ENCODE data around the gene HDAC2.
"Not testable (repeated sequence)": the region's sequence is repeated elsewhere in the genome, so short reads cannot be mapped to it uniquely, and the experiment has no call there.

HDAC2 gene

DNA sequence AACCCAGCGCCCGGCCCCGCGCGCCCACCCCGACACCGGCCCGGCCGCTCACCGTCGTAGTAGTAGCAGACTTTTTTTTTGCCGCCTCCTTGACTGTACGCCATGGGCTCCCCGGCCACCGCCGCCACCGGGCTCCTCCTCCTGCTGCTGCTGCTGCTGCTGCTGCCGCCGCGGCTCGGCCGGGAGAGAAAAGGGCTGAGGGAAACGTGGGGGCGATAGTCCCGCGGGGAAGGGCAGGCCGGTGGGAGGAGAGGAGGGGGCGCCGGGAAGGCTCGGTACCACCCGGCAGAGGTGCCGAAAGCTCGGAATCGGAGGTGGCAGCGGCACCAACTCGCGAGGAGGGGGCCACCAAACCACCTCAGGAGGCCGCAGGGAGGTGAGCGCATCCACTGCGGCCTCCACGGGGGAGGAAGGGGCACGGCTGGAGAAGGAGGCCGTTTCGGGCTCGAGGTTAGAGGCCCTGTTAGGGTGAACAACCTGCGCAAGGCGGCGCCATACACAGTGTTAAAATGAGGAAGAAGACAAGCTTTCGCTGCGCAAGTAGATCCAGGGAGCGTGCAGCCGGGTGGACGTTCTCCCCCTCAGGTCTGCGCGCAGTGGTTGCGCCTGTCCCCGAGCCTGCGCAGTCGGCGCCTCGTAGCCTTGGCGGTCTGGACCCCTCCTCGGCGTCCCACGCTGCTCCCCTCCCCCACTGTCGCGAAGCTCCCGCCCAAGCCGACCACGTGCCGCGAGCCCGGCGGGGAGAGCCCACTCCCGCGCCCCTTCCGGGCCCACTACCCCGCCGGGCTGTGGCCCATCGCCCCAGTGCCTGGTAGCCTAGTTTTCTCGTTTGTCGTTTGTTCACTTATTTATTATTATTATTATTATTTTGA lies at the start of gene HDAC2:
Gene HDAC2 (minus strand): TSS at position 344 of the 872 bp plus-strand sequence. CDS start 240 bp downstream, at position 104.
- DNase-seq (ENCODE audit: low read depth in 2 of 2): peak; percentile 78 to 81

- DNase-seq (ENCODE audit: low read depth in 2 of 2): no peak
Observed at GRCh38 chr6:114020196-114020595, 49.2 kb upstream of the HDAC2 start.

DNA sequence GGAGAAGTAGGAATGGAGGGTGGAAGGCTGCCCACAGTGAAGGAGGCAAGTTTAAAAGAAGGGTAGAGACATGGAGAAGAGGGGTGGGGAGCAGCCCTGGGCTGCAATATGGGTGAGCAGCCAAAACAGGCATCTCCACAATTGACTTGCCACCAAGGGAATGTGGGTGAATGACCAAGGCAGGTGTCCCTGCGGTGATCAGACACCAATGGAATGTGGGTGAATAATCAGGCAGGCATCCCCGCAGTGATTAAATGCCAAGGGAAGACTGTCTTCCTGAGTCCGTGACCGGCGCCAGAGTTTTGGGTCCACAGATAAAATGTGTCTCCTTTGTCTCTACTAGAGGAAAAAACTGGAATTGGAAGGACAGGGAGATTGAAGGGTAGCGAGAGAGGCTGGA lies 46.2 kb upstream of the HDAC2 start:
- DNase-seq (ENCODE audit: low read depth in 2 of 2): not testable (repeated sequence)

DNA sequence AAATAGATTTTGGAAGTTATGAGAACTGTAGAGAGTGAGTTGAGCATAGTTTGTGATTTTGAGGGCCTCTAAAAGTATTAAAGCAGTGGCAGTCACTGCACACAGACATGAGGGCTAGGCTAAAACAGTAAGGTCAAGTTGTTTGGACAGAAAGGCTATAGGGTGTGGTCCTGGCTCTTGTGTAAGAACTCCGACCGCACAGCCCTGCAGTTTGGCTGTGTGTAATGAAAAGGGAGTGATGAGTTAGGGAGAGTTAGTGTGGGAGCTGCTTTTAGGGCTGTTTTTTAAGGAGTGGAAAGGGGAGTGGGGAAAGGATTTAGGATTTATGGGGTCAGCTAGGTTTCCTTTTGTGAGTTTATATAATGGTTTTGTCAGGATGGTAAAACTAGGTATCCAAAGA lies 43.2 kb upstream of the HDAC2 start:
- not testable (repeated sequence) for DNase-seq (ENCODE audit: low read depth in 2 of 2)

DNA sequence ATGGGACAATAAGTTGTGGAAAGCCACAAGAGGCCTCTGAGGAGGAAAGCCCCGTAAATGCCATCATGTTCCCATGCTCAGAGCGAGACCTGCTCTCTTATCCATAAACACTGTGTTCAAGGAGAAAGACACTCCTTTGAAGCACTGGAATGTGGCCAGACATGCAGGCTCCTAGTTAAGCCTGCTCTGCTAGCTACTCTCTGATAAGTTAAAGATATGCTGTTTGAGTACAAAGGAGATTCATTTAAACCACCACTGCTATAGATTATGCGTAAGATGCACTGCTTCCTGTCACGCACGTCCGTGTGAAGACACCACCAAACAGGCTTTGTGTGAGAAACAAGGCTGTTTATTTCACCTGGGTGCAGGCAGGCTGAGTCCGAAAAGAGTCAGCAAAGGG lies 40.5 kb upstream of the HDAC2 start:
- DNase-seq (ENCODE audit: low read depth in 2 of 2): not testable (repeated sequence)

DNA sequence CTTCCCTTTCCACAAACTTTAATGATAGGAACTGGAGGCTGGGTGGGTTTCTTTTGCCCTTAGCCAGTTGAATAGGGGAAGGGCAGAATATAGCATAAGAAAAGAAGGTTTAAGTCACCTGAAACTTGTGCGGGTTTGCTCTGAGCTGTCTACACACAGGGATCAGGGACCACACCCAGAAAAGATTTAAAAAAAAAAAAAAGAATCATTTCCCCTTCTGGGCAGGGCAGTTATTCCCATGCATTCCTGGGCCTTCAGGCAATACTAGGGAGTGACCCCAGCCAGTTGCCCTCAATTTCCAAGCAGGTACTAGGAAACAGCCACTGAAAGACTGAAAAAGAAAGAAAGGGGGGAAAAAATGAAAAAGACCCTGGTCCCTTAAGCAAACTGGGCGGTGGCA lies 39.6 kb upstream of the HDAC2 start:
- no peak for DNase-seq (ENCODE audit: low read depth in 2 of 2)

DNA sequence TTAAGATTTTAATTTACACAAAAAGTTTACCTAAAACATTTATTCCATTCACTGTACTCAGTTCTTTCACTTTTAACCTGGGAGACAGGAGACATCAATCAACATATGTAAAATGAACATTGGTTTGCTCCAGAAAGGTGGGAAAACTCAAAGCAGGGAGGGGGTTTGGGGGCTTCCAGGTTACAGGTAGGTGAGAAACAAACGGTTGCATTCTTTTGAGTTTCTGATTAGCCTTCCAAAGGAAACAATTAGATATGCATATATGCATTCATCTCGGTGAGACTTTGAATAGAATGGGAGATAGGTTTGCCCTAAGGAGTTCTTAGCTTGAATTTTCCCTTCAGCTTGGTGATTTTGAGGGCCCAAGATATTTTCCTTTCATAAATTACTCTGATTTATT lies 38.2 kb upstream of the HDAC2 start:
- no peak for DNase-seq (ENCODE audit: low read depth in 2 of 2)

DNA sequence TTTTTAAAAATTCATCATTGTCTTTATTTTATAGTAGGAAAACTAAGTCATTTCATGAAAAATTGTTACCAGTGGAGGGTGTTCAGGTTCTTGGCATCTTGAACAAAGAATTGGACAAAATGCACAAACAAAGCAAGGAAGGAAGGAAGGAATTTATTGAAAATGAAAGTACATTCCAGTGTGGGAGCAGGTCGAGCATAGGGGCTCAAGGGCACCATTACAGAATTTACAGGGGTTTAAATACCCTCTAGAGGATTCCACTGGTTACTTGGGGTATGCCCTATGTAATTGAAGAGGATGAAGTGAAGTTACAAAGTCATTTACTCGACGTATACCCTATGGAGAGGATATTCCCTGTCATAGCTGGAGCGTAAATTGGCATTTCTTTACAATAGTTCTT lies 37.4 kb upstream of the HDAC2 start:
- DNase-seq (ENCODE audit: low read depth in 2 of 2): no peak

GRCh38 chr6:114007516-114007915 lies 36.6 kb upstream of the HDAC2 start:
- DNase-seq (ENCODE audit: low read depth in 2 of 2): peak in 1 of 2 donors; percentile 0

GRCh38 chr6:114001354-114001753 lies 30.4 kb upstream of the HDAC2 start:
- no peak for DNase-seq (ENCODE audit: low read depth in 2 of 2)

DNA sequence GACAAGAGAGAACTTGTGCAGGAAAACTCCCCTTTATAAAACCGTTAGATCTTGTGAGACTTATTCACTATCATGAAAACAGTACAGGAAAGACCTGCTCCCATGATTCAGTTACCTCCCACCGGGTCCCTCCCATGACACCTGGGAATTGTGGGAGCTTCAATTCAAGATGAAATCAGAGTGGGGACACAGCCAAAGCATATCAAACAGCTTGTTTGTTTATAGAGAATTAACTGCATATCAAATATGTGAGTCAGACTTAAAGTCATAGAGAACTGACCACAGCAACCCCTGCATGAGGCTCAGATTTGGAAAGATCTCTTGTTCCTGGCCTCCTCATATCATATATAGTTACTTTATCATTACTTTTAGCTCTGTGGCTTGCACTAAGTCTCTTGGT lies 29.1 kb upstream of the HDAC2 start:
- no peak for DNase-seq (ENCODE audit: low read depth in 2 of 2)

GRCh38 chr6:113999284-113999683 lies 28.3 kb upstream of the HDAC2 start:
- no peak for DNase-seq (ENCODE audit: low read depth in 2 of 2)

- DNase-seq (ENCODE audit: low read depth in 2 of 2): no peak
Observed at GRCh38 chr6:113998811-113999210, 27.9 kb upstream of the HDAC2 start.

DNA sequence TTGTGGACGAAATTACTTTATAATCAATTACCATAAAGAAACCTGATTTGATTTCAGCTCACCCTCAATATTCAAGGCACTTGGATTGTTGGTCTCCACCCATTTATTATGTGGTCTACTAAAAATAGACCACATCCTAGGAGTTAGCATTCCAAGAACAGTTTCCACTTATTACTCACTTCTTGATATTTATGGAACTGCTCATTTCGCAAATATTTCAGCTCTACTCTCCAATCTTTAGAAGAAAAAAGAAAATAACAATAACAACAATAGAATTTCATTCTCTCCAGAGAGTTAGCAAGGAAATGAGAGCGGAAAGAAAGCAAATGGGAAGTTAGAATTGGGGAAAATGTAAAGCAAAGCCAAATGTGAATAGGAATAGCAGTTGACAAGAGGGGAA lies 26.2 kb upstream of the HDAC2 start:
- DNase-seq (ENCODE audit: low read depth in 2 of 2): no peak

DNA sequence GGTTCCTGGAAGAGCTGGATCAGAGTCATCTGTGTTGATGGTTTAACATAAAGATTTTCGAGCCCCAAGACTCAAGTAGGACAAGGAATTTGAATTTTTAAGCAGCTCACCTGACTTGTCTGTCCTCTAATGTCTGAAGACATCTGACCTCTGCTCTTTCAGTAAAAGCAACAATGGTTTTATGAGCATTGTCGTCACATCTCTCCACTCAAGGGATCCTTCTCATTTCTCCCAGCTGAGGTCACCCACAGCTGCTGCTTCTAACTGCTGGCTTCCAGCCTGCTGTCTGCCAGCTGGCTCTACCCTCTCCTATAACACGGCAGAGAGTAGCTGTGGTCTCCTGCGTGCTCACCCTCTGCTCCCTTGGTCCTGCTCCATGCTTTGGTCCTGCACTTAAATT lies 24.7 kb upstream of the HDAC2 start:
- DNase-seq (ENCODE audit: low read depth in 2 of 2): no peak

- DNase-seq (ENCODE audit: low read depth in 2 of 2): no peak
Observed at GRCh38 chr6:113994934-113995342, 24.0 kb upstream of the HDAC2 start.

DNA sequence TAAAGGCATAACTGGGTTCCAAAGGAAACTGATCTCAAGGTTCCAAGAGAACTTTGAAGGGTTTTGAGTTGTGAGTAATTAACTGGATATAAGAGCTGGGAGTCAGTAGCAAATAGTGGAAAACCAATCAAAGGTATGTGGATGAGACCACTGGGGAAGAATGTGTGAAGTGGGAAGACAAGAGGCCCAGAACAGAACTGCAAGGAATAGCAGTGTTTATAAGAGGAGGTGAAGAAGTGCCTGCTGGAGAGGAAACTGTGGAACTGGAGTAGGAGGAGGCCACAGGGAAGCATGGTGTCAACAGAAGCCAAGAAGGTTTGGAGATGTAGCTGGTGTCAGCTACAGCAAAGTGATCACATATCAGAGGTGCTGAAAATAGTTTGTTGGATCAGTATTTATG lies 18.7 kb upstream of the HDAC2 start:
- DNase-seq (ENCODE audit: low read depth in 2 of 2): no peak

DNA sequence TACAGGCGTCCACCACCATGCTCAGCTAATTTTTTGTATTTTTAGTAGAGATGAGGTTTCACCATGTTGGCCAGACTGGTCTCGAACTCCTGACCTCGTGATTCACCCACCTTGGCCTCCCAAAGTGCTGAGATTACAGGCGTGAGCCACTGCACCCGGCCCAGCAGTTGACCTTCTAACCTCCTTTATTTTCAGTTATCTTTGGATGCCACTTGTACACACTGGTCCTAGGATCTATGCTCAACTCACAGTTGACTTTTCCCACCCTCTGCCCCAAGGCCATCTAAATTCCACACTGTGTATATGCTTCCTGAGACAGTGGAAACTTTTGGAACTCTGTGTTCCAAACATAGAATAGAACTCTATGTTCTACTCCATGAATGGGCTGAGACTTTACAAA lies 11.7 kb upstream of the HDAC2 start:
- DNase-seq (ENCODE audit: low read depth in 2 of 2): not testable (repeated sequence)

GRCh38 chr6:113982055-113982550 lies 11.2 kb upstream of the HDAC2 start:
- no peak for DNase-seq (ENCODE audit: low read depth in 2 of 2)

DNA sequence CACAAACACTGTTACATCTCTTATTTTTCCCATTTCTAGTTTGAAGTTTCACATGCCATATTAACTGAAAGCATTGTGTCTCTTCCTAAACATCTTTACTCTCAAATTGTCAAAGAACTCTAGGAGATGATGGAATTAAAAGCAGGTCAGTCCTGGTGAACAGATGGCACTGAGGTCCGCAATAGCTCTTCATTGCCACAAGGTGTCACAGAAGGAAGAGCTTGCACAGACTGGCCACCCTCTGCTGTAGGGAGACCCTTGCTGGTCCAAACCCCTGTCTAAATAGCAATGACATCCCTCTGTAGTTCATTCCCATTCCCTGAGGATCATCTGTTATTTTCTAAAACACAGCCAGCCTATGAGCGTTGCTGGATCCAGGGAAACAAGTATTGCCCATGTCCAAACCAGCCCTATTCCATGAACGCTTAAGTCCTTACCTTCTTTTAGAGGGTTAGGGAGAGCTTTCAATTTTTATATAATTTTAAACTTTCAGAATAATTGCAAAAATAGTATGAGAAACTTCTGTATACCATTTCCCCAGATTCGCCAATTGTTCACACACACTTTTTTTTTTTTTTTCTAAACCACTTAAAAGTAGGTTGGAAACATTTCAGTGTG lies 10.1 kb upstream of the HDAC2 start:
- no peak for DNase-seq (ENCODE audit: low read depth in 2 of 2)

DNA sequence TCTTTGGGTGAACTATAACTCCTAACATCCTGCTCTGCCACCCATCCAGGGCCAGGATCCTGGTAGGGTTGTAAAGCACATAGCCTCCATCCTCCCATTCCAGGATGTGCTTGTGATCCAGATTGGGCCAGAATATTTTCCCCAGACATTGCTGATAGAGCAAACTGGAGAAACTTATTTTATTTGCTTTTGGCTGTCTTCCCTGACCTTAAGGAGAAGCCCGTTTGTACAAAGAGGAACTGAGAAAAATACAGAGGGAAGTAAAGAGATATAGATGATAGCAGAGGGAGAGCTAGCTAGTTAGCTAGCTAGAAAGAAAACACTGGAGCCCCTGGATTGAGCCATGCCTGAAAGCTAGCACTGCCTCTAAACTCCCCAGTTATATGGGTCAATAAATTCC lies 9.0 kb upstream of the HDAC2 start:
- DNase-seq (ENCODE audit: low read depth in 2 of 2): no peak

DNA sequence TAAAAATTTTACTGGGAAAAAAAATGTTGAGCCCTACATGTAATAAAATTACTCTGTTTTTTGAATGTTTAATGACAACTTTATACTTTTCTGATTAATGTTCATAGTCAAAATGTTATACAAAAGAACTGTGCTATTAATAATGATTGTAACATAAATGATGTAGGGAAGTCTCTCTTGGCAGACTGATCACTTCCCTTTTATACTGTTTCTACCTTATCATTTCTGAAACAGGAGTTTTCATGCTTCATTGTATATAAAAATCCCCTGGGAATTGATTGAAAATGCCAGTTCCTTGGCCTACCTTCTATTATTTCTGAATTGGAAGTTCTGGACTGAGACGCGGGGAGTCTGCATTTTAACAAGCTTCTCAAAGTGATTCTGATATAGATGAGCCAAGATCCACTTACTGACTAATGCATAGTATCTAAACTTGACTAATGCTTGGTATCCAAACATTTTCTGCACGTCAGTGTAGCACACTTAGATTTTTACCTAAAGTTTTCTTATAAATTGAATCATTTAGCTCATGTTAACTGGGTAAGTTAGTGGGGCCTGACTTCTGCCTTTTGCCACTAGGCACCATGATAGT lies 7.2 kb upstream of the HDAC2 start:
- DNase-seq (ENCODE audit: low read depth in 2 of 2): no peak

- DNase-seq (ENCODE audit: low read depth in 2 of 2): no peak
Observed at GRCh38 chr6:113976806-113977205, 5.9 kb upstream of the HDAC2 start.
